Left ventricle myocardium superior (tissue), 1 donor: Measurements from ENCODE around the gene C5. TPM values are rescaled to one million over a fixed set of nuclear protein-coding genes. Genes with fewer than 3 reads are reported as not detected.

ENCODE experiments used
- ATAC-seq: fragments of 200-7000 bp; cut with Tn5 transposase; one replicate; pipeline ENCODE4 v1.9.1; 2020; ENCODE audit warnings: mild to moderate bottlenecking, moderate library complexity
- DNase-seq: peaks from one replicate; pipeline ENCODE4 v3.0.0-alpha.2; 2020
- intact Hi-C: fragments of 100-400 bp; cut with micrococcal nuclease; formaldehyde crosslinking; loops from one replicate; pipeline ENCODE4 v1.11.0; 2022
- total RNA-seq: library from RNA; stranded (reverse); fragmentation: NEBNext Ultra II Directional; extraction: Animal tissue kit (Norgen Biotek cat#: 25700); gene quantifications from one replicate; pipeline ENCODE4 v1.2.1, GENCODE V29; 2021
- donor health status: DM: no; HTN: yes; CAD: no; lungs with severe emphysema.

C5 gene
- total RNA-seq, 1 donor from 2014 or later = 0.69 TPM

GRCh38 chr9:120950421-120951388 is 99.4 kb downstream of the C5 start:
- intact Hi-C loops = no loop called here
- DNase-seq = no peak
- peak; percentile 22 for ATAC-seq

- DNase-seq = no peak
- ATAC-seq = no peak
- intact Hi-C loops = no loop called here
Measured at GRCh38 chr9:120949290-120949689, 100.8 kb downstream of the C5 start.

- intact Hi-C loops = no loop called here
- DNase-seq = no peak
- no peak for ATAC-seq
Measured at GRCh38 chr9:120948824-120949223, 101.3 kb downstream of the C5 start.

- ATAC-seq (no peak), DNase-seq (no peak)
- intact Hi-C loops = no loop called here
Measured at GRCh38 chr9:120947222-120947621, 102.9 kb downstream of the C5 start.

- ATAC-seq (no peak), DNase-seq (no peak)
- intact Hi-C loops = no loop called here
Measured at GRCh38 chr9:120946259-120946658, 103.8 kb downstream of the C5 start.

- ATAC-seq (no peak), DNase-seq (no peak)
- intact Hi-C loops = no loop called here
Measured at GRCh38 chr9:120944948-120945347, 105.1 kb downstream of the C5 start.

- no peak for ATAC-seq
- no peak for DNase-seq
- intact Hi-C loops = no loop called here
Measured at GRCh38 chr9:120944434-120944843, 105.6 kb downstream of the C5 start.

- ATAC-seq = peak; percentile 64
- intact Hi-C loops = no loop called here
- DNase-seq = no peak
Measured at GRCh38 chr9:120942186-120943001, 107.7 kb downstream of the C5 start.

- intact Hi-C loops = no loop called here
- DNase-seq (no peak), ATAC-seq (no peak)
Measured at GRCh38 chr9:120941046-120941770, 108.9 kb downstream of the C5 start.

- ATAC-seq (no peak), DNase-seq (no peak)
- intact Hi-C loops = no loop called here
Measured at GRCh38 chr9:120940573-120940972, 109.5 kb downstream of the C5 start.

- DNase-seq (no peak), ATAC-seq (no peak)
- intact Hi-C loops = loop anchor here (10.0 kb wide), 1 partner anchor 174 kb away; no protein-coding TSS in a partner anchor
Measured at GRCh38 chr9:120938851-120939250, 111.2 kb downstream of the C5 start.

GRCh38 chr9:120937596-120937995 is 112.5 kb downstream of the C5 start:
- ATAC-seq (peak; percentile 39), DNase-seq (no peak)
- intact Hi-C loops = loop anchor here (10.0 kb wide), 1 partner anchor 173 kb away; no protein-coding TSS in a partner anchor

- intact Hi-C loops = loop anchor here (10.0 kb wide), 1 partner anchor 172 kb away; no protein-coding TSS in a partner anchor
- ATAC-seq (peak; percentile 62), DNase-seq (peak; percentile 65)
Measured at GRCh38 chr9:120937127-120937526, 112.9 kb downstream of the C5 start.

- intact Hi-C loops = loop anchor here (10.0 kb wide), 1 partner anchor 172 kb away; no protein-coding TSS in a partner anchor
- DNase-seq (no peak), ATAC-seq (no peak)
Measured at GRCh38 chr9:120936764-120937122, 113.3 kb downstream of the C5 start.

- peak; percentile 80 for ATAC-seq
- DNase-seq = peak; percentile 98
- intact Hi-C loops = loop anchor here (10.0 kb wide), 1 partner anchor 171 kb away; no protein-coding TSS in a partner anchor
Measured at GRCh38 chr9:120936011-120936763, 113.9 kb downstream of the C5 start.

- ATAC-seq (peak; percentile 83), DNase-seq (peak; percentile 97)
- intact Hi-C loops = loop anchor here (10.0 kb wide), 1 partner anchor 171 kb away; no protein-coding TSS in a partner anchor
Measured at GRCh38 chr9:120935383-120935857, 114.7 kb downstream of the C5 start.

GRCh38 chr9:120934281-120934680 is 115.8 kb downstream of the C5 start:
- intact Hi-C loops = loop anchor here (10.0 kb wide), 1 partner anchor 169 kb away; no protein-coding TSS in a partner anchor
- no peak for DNase-seq
- no peak for ATAC-seq
